HG03045 (cell line): Measurements from ENCODE around the gene CXCL14.
"Not testable (repeated sequence)": the region's sequence is repeated elsewhere in the genome, so short reads cannot be mapped to it uniquely, and the experiment has no call there.

Source experiments
- ATAC-seq: cut with Tn5 transposase; IDR thresholded peaks from one replicate; pipeline ENCODE4 v1.9.1; 2021; ENCODE audit warnings: mild to moderate bottlenecking, moderate library complexity; ENCODE audit not compliant: unreplicated experiment

Gene CXCL14

GRCh38 chr5:135546912-135547311 lies 31.9 kb downstream of the CXCL14 start:
- no peak for ATAC-seq

- ATAC-seq, result no peak
These were observed 32.7 kb downstream of the CXCL14 start for GRCh38 chr5:135546101-135546500.

GRCh38 chr5:135545099-135545498 lies 33.7 kb downstream of the CXCL14 start:
- ATAC-seq, result no peak

- ATAC-seq, result no peak
These were observed 35.1 kb downstream of the CXCL14 start for GRCh38 chr5:135543485-135544304.

DNA sequence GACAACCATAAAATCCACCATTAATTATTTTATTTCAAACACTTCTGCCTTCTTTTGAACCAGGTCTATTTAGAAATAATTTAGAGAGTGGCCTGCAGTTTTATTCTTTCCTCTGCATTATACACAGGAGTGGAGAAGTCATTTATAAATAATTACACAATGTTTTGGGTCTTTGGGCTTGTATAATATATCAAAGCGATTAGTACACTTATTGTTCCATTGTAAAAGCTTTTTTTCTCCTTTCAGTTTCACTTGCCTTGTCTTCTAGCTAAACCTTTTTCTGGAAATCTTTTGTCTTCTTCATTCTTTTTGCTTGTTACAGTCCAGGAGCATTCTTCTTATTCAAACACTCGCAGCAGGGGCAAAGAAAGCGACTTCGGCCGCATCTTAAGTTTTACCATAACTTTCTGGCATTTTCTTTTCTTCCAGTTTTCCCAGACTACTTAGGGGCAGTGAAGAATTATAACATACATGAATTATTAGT lies 35.7 kb downstream of the CXCL14 start:
- no peak for ATAC-seq

DNA sequence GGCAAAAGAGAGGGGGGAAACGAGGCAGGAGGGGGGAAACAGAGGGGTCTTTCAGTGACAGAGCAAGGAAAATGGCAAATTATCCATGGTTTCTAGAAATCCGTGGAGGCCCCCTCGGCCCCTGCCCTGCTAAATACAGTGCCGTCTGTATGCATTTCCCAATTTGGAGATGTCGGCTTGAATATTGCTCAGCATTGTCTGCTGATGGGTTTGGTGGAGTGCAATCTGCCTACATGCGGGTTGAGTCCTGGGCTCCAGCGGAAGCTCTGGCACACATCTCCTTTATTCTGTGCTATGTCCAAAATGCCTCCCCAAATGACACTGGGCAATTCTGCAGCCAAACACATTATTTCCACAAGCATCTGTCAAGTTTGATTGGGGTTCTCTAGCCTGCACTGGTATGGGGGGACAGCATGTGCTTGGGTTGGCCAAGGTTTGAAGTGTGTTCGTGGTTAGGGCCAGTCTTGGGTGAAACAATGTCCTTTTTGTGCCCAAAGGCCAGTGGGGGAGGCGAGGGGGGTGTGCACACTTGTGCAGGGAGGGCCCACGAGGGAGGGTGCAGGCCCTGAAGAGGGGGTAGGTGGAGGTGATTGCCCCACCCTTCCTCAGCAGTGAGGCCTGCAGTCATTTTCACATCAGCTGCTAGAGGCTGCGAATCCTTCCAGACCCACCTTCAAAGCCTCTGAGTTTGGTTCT lies 36.8 kb downstream of the CXCL14 start:
- no peak for ATAC-seq

- ATAC-seq, result no peak
These were observed 39.3 kb downstream of the CXCL14 start for GRCh38 chr5:135539430-135540005.

DNA sequence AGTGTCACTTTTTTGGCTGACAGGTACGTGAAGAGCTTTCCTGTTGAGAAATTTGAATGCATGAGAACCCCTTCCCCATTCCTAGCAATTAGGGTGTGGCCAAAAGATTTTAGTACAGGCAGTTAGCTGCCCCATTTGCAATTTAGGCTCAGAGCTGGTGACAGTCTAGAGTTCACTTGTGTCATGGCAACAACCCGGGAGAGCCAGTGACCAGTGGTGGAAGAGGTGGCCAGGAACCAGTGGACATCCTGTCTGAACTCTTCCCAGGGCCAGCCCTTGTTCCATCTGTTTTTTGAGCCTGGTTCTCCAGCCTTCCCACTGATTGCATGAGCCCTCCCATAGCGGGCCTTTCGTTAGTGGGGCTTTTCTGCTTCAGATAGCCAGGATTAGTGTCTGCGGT lies 40.5 kb downstream of the CXCL14 start:
- ATAC-seq, result no peak

- ATAC-seq, result no peak
These were observed 41.0 kb downstream of the CXCL14 start for GRCh38 chr5:135537745-135538144.

DNA sequence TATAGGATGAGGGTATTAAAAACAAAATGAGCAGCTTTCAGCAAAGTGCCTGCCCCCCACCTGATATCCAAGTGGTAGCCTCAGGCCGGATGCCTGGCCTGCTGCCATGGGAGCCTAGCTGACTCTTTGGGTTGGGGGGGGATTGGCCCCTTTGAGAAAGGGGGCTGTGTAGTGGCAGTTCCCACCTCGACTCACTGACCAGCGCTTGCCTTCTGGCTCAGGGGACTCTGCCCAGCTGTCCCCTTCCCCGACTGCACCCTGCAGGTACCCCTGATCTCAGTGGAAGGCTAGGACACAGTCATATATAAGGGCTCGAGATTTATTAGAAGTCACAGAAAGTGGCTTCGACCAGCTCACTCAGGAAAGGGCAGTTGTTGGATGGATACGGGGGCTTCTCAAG lies 41.5 kb downstream of the CXCL14 start:
- ATAC-seq, result no peak

GRCh38 chr5:135535820-135536801 lies 42.7 kb downstream of the CXCL14 start, which contains the start of gene NEUROG1:
Gene NEUROG1 (minus strand): TSS chr5:135535964. CDS start chr5:135535690, 274 bp downstream.
- ATAC-seq, result no peak

DNA sequence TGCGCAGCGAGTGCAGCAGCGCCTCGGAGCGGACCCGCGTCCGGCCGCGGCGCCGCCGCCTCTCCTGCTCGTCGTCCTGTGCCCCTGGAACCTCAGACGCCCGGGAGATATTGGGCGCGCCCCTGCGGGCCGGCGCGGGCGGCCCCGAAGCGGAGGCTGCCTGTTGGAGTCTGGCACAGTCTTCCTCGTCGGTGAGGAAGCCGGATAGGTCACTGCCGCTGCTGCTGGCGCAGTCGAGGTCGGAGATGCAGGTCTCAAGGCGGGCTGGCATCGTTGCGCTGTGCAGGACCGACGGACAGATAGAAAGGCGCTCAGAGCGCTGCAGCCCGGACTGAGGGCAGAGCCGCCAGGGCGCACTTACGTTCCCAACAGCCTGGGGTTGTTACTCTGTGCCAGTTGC lies 43.4 kb downstream of the CXCL14 start:
- no peak for ATAC-seq

DNA sequence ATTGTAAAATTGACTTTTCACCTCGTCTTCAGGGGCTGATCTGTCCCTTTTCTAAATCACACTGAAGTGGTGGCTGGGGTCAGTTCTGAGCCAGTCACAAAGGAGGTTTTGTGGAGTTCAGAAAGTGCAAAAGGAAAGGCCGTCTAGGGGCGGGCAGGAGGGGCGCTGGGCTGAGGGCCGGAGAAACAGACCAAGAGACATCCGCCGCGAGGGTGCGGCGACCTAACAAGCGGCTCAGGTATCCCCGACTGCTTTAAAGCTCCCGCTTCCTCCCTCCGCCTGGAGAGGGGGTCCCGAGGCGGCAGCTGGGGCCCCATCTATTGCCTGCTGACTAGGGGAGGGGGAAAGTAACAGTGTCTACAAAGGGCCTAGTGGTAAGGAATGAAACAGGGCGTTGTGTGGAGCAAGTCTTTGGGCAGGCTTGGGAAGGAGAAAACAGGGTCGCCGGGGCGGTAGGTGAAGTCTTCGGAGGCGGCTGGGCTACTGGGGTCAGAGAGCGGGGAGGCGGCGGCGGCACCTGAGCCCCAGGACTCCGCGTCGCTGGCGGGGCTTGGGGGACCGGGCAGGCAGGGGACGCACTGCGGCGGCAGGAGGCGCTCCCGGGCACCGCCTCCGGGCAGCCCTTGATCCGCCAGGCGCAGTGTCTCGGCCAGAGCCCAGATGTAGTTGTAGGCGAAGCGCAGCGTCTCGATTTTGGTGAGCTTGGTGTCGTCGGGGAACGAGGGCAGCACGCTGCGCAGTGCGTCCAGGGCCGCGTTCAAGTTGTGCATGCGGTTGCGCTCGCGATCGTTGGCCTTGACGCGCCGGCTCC lies 44.0 kb downstream of the CXCL14 start:
- ATAC-seq, result no peak

DNA sequence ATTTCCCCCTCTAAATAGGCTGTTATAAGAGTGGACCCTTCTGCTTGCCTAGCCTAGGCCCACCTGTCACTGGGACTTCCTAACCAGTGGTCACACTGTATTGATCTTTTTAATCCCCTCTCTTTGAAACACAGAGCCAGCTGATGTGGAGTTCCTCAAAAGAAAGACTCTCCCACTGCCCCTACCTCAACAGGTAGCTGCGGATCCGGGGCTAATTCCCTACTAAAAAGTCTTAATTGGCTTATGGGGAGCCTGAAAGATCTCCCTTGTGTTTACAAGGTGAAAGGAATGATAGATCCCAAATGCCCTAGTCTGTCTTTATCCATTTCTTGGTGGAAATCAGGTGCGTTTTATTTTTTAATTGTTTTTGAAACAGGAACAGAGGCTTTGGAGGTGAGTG lies 45.0 kb downstream of the CXCL14 start:
- no peak for ATAC-seq

DNA sequence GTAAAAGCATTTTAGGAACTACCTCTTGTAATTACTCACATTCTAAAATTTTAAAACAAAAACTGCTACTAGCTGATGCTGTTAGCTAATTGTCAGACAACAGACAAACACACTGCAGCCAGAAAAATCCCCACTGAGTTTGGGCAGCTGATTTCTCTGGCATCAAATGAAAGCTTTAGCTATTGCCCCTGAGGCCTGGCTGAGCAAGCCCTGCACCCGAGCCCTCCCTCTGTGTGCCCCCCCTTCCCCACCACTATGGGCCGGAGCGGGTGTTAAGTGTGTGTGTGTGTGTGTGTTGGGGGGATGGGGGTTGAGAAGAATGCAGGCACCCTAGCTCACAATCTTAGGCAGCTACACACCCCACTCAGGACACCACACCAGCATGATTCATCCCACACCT lies 45.5 kb downstream of the CXCL14 start:
- ATAC-seq, result no peak

DNA sequence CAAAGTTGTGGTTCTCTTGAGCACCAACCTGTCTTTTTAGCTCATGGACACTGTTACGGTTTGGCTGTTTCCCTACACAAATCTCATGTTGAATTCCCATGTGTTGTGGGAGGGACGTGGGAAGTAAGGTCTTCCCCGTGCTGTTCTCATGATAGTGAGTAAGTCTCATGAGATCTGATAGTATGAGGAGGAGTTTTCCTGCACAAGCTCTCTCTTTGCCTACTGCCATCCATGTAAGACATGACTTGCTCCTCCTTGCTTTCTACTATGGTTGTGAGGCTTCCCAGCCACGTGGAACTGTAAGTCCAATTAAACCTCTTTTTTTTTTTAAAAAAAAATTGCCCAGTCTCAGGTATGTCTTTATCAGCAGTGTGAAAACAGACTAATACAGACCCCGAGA lies 49.2 kb downstream of the CXCL14 start:
- ATAC-seq, result not testable (repeated sequence)

- ATAC-seq, result no peak
These were observed 51.9 kb downstream of the CXCL14 start for GRCh38 chr5:135526924-135527323.

GRCh38 chr5:135521964-135522363 lies 56.8 kb downstream of the CXCL14 start:
- ATAC-seq, result no peak
